HG02870 (cell line): ENCODE measurements around the gene SLC25A25.
"Not testable (repeated sequence)": the region's sequence is repeated elsewhere in the genome, so short reads cannot be mapped to it uniquely, and the experiment has no call there.

Source experiments
- ATAC-seq: cut with Tn5 transposase; IDR thresholded peaks from one replicate; pipeline ENCODE4 v1.9.1; 2021; ENCODE audit warnings: mild to moderate bottlenecking, moderate library complexity; ENCODE audit not compliant: unreplicated experiment

The SLC25A25 gene

DNA sequence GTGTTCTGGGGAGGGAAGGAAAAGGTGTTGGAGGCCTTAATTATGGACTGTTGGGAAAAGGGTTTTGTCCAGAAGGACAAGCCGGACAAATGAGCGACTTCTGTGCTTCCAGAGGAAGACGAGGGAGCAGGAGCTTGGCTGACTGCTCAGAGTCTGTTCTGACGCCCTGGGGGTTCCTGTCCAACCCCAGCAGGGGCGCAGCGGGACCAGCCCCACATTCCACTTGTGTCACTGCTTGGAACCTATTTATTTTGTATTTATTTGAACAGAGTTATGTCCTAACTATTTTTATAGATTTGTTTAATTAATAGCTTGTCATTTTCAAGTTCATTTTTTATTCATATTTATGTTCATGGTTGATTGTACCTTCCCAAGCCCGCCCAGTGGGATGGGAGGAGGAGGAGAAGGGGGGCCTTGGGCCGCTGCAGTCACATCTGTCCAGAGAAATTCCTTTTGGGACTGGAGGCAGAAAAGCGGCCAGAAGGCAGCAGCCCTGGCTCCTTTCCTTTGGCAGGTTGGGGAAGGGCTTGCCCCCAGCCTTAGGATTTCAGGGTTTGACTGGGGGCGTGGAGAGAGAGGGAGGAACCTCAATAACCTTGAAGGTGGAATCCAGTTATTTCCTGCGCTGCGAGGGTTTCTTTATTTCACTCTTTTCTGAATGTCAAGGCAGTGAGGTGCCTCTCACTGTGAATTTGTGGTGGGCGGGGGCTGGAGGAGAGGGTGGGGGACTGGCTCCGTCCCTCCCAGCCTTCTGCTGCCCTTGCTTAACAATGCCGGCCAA is 40.4 kb downstream of the SLC25A25 start:
- ATAC-seq, result no peak

DNA sequence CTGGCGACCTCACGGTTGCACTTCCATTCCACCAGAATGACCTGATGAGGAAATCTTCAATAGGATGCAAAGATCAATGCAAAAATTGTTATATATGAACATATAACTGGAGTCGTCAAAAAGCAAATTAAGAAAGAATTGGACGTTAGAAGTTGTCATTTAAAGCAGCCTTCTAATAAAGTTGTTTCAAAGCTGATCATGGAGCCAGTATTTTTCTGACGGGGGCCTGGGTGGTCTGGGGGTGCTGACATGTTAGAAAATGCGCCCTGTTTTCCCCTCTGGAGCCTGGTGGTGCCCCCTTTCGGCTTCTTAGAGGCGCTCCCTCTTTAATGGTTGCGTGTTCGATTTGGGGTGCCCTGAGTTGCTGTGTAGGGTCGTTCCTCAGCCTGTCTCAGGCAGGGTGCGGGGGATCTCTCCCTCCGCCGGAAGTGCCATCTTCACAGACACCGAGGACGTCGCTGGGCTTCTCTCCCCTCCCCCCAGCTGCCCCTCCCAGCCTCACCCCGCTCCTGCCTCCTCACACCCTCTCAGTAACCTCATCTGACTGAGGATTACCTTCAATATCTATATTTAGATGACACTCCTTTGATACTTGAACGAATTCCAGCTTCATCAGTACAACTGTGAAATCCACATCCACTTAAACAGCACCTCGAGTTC is 41.1 kb downstream of the SLC25A25 start:
- no peak for ATAC-seq

DNA sequence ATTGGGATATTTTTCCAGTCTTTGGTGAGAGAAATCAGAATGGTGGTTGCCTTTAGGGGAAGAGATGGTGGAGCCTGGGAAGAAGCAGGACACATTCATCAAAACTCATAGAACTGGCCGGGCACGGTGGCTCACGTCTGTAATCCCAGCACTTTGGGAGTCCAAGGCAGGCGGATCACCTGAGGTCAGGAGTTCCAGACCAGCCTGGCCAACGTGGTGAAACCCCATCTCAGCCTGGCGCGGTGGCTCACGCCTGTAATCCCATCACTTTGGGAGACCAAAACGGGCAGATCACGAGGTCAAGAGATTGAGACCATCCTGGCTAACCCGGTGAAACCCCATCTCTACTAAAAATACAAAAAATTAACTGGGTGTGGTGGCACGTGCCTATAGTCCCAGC is 43.7 kb downstream of the SLC25A25 start:
- not testable (repeated sequence) for ATAC-seq

DNA sequence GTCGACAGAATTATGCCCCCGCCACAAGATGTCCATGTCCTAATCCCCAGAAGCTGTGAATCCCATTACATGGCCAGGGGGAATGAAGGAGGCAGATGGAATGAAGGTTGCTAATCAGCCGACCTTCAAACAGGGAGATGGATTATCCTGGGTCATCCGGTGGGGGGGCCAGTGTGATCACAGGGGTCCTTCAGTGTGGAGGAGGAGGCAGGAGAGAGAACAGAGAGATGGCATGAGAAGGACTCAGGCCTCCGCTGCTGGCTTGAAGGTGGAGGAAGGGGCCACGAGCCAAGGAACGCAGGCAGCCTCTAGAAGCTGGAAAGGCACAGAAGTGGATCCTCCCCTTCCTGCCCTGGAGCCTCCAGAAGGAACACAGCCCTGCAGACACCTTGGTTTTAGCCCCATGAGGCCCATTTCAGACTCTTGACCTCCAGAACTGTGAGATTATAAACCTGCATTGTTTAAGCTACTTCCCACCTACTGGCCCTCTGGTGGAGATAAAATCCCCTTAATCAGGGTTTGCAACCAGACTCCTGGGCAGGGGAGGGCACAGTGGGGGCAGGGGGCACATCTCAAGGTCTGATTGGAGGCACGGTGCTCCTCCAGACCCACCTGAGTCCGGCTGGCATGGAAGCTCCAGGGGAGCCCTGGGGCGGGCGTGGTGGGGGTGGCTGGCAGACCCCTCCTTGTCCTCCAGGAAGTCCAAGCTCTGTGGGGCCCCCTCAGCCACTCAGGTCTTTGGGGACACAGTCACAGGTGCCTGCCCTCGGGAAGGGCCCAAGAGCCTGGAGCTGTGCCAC is 45.7 kb downstream of the SLC25A25 start:
- no peak for ATAC-seq

DNA sequence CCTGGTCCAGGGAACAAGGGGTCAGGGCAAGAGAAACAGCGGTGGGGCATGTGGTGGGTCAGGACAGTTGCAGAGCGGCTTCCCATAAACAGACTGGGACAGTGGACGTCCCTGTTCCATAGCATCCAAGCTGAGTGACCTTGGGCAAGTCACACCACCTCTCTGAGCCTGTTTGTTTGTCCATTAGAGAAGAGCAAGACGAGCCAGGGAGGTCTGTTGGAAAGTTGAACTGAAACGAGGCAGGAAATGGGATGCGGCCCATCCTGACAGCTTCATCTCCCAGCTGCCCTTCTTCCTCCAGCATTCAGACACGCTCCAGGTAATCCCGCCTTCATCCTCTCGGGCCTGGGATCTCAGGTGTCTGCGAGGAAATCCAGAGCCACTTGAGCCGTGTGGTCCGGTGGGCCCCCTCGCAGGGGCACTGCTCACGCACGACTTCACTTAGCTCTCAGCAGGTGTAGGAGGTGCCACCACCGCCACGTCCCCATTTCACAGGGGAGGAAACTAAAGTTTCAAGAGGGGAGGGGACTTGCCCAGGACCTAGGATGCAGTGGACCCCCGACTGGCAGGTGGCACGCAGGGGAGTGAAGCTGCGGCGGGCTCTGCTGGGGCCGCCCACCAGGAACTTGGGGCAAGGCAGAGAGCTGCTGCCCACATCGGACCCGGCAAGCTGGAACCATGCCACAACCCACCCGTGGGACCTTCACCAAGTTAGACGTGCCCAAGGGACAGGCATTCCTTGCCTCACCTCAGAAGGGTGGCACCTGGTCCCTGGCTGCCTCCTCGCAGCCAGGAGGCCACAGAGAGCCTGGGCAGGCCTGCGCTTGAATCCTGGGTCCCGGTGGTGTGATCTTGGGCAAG is 46.5 kb downstream of the SLC25A25 start:
- ATAC-seq, result no peak

DNA sequence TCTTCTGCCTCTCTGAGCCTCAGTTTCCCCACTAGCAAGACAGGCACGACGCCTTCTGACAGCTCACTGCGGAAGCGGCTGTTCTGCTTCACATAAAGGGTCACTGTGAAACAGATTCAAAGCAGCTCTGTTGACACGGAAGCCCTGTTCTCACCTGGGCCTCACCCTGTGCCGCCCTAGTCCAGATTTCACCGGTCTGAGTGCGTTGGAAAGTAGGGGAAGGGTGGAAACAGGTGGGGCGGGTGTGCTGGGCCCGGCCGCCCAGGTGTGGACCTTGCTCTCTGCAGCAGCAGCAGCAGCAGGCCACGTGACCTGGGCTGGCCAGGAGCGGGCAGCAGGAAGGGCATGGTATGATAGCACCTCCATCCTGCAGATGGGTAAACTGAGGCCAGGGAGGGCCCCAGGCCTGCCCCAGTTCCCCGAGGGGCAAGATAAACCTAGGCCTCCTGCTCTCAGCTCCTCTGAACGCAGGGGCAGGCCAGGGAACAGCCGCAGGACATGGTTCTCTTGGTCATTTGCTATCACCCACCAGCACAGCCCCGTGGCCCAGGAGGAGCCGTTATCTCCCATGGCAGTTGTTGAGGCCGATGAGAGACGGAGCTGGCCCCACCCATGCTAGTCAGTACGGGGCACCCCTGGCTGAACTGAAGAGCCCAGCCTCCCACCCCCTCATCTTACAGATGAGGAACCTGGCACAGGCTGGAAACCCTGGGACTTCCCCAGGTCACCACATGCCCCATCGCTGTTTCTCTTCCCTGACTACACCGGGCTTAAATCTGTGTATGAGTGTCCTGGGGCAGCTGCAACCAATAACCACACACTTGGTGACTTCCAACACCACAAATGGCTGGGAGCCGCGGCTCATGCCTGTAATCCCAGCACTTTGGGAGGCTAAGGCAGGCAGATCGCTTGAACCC is 47.4 kb downstream of the SLC25A25 start:
- ATAC-seq, result peak; percentile 43

DNA sequence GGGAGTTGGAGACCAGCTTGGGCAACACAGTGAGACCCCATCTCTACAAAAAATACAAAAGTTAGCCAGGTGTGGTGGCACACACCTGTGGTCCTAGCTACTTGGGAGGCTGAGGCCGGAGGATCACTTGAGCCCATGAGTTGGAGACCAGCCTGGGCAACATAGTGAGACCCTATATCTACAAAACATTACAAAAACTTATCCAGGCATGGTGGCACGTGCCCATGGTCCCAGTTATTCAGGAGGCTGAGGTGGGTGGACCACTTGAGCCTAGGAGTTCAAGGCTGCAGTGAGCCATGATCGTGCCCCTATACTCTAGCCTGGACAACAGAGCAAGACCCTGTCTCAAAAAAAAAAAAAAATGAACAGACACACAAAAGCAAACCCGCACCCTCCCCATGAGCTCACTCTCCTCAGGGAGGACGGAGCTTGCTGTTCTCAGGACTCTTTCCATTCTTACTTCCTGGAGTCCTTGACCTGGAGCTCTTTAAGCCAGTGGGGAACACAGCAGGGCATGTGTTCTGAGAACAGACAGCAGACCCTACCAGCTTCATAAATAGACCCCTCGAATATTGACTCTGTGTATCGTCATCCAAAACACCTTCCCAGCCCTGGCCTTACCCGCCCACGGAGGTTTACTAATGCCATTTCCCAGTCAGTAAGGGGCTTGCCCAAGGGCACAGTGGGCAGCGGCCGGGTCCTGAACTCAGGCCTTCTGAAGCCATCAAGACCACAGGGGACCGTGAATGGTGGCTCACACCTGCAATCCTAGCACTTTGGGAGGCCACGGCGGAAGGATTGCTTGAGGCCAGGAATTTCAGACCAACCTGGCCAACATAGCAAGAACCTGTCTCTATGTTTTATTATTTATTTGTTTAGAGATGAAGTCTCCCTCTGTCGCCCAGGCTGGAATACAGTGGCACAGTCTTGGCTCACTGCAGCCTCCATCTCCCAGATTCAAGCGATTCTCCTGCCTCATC is 48.4 kb downstream of the SLC25A25 start:
- ATAC-seq, result no peak

DNA sequence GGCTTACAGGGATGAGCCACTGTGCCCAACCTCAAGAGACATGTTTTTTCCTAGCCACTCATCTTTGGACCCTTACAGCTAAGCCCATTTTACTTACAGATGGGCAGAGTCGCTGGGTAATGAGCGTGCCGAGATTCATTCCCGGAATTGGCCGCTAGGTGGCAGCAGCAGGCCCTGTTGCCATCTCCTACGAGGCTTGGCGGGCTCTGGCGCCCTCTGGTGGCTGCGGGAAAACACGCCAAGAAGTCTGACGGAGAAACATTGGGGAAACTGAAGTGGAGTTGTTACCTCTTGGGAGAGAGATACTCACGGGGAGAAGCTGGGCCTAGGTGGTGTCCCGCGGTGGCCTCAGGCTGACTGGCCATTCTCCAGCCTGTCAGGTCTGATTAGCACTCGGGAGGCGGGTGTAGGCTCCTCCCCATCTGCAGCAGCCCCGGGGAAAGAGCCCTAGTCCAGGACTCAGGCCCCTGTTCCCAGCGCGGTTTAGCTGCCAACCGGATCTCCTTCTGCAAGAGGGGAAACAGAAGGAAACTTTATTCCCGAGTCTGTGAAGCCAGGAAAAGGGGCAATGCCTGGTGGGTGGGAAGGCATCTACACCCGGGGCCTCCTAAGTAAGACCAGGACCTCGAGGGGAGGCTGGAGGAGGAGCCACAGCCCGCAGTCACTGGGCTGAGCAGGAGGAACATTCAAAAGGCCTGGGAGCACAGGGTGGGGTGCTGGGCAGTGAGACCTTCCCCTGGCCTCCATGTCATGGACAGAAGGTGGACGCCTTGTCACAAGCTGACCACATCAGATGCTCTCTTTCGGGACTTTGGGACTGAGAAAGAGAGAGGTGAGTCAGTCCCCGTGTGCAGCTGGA is 49.8 kb downstream of the SLC25A25 start:
- no peak for ATAC-seq

DNA sequence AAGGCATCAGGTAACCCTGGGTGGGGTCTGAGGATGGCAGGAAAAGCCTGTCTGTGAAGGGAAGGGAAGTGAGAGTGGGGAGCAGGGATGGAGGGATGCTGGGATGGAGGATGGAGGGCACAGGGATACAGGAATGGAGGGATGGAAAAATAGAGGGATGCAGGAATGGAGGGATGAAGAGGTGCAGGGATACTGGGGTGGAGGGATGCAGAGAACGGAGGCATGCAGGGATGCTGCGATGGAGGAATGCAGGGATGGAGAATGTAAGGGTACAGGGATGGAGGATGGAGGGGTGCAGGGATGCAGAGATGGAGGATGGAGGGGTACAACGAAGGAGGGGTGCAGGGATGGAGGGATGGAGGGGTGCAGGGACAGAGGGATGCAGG is 50.4 kb downstream of the SLC25A25 start:
- no peak for ATAC-seq

DNA sequence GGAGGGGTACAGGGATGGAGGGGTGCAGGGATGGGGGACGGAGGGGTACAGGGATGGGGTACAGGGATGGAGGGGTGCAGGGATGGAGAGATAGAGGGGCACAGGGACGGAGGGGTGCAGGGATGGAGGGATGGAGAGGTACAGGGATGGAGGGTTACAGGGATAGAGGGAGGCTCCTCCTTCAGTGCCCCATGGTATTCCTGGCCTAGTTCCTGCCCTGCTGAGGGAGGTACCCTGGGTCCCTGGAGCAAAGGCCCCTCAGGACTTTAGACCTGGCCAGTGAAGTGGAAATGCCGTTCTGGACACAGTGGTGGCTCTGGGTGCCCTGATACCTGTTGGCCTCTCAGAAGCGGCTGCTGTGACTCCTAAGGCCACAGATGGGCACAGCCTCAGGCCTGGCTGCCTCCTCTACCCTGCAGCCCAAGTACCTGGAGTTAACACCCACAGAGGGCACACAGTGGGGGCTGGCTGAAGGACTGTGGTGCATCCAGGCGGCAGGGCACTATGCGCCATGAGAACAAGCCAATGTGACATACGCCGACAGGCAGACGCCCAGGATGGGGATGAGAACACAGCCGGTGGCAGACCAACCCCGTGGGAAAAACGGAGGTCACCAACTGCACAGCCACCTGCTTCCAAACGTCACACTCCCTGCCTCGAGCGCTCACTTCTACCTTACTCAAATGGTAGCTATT is 51.1 kb downstream of the SLC25A25 start:
- ATAC-seq, result no peak

DNA sequence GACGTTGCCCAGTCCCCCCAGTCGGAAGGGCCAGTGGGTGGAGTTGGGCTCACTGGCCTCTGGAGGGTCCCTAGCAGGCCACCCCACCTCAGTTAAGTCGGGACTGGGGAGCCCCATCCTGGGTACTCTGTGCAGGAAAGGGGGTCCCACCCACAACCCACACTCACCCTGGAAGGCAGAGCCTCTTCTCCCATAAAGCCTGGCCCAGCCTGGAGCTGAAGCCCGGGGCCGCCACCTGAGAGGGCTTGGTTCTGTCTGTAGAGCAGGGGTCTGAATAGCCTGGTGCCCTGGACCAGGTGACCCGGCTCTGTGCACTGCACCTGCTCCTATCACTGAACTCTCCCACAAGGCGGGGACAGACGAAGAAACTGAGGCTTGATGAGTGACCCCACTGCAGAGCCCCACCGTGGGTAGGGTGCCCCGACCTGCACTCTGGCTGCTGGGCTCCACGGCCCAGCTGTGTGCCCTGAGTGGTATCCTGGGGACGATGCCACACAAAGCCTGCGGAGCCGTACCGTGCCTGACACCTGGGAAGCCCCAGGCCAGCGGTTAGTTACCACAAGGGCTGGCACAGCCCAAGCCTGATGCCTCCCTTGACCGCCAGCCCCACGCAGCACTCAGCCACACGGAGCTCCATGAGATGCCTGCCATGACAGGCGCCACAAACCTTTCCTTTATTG is 52.2 kb downstream of the SLC25A25 start:
- no peak for ATAC-seq

DNA sequence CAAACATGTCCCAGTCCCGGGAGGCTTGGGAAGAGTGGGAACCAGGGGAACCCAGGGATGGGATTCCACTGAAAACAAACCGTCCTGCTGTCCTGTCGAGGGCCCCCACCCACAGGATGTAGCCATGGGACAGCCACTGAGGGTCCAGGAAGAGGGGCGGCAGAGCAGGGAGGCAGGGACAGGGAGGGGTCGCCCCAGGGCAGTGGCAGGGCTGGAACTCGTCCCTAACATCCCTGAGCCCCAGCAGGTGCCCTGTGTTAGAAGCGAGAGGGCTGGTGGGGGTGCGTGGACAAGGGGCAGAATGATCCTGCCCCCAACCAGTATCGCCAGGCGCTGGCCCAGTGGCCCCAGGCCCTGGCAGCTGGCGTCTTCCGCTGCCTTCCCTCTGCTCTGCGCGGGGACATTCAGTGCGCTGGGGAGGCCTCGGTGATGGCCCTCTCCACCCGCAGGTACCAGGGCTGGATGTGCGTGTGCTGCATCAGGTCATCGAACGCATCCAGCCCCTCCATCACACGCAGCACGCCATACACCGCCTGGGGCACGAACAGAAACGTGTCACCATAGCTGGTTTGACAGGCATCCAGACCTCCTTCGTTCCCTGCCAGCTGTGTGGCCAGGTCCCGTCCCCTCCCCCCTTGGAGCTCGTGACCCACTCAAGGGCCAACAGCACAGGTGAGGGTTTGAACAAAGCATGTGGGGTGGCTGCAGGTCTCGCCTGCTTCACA is 52.9 kb downstream of the SLC25A25 start:
- ATAC-seq, result no peak

DNA sequence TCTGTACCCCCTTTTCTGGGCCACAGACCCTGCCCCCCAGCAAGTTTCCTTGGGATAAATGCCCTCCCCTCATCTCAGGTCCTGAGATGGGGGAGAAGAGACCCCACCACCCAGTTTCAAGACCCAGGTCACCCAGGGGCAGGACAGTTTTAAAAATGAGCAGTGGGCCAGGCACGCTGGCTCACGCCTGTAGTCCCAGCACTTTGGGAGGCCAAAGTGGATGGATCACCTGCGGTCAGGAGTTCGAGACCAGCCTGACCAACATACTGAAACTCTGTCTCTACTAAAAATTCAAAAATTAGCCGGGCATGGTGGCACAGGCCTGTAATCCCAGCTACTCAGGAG is 53.4 kb downstream of the SLC25A25 start:
- ATAC-seq, result no peak

DNA sequence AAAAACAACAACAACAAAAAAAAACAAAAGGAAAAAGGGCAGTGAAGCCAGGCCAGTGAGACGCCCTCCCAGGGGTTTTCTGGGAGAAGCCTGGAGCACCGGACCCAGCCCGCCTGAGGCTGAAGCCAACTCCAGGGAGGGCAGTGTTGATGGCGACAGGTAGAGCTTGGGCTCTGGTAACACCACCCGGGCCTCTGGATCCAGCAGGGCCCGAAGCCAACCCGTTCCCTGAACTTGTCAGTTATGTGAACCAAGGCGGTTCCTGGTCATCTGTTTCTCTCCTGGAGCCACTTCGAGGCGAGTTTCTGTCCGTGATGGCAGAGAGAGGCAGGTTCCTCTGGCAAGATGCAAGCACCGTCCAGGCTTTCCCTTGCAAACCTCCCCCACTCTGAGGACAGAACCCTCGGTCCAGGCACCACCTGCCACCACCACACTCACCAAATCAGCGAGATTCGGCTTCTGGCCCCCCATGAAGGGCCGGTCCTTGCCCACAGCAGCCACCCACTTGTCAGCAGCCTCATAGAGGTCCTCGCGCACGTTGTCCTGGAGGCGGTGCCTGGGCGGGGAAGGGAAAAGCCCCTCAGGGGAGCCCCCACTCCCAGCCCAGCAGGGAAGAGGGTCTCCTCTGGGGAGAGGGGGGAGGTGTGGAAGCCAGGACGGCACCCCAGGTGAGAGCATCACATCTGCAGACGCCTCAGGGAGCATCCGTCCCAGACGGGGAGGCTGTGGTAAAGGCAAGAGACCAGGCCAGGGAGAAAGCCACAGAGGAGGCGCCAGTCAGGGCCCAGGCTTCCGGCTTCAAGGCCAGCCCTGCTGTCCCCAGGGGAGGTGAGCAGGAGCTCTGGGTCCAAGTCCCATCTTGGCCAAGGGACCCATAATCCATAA is 54.1 kb downstream of the SLC25A25 start:
- ATAC-seq, result no peak

DNA sequence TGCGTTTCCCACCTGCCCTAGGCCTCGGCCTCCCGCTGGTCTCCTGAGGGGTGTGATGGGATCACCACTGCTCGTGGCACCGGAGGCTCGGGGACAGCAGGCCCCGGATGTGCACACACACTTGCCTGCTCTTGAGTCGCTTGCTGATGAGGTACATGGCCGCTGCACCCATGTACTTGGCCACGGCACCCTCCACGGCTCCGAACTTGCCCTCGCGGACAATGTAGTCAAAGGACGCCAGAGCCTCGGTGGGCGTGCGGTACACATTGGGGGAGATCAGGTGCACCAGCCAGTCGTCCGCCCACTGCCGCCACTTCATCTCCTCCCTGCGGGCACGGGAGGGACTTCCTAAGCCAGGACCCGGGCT is 54.8 kb downstream of the SLC25A25 start:
- ATAC-seq, result no peak
